Heart right ventricle (tissue), 16 donors: Measurements from ENCODE around the gene ADD3. TPM values are rescaled to one million over a fixed set of nuclear protein-coding genes. Genes with fewer than 3 reads are reported as not detected.
A peak's percentile ranks its signal among the peaks of the same experiment; 100 is the strongest.

ENCODE experiments used
- ATAC-seq, 8 donors: fragments of 200-7000 bp; cut with Tn5 transposase; one replicate each; pipeline ENCODE4 v1.9.1; 2020; ENCODE audit warnings: mild to moderate bottlenecking in 8 of 8, moderate library complexity in 8 of 8, moderate number of reproducible peaks in 1 of 8
- DNase-seq, 2 donors: peaks; one replicate each; pipeline ENCODE4 v3.0.0-alpha.2; 2020
- H3K27ac ChIP-seq, 10 donors: fragments of 200-600 bp; sonication (generic) in 2 of 10; one replicate each; pipeline versions ENCODE4 v1.5.0 to v1.8.0; 2020 to 2022; ENCODE audit warnings: mild to moderate bottlenecking in 3 of 10
- H3K27me3 ChIP-seq, 7 donors: fragments of 200-600 bp; one replicate each; pipeline ENCODE4 v1.8.0; 2021 to 2022; ENCODE audit warnings: mild to moderate bottlenecking in 2 of 7
- H3K36me3 ChIP-seq, 9 donors: fragments of 200-600 bp; sonication (generic) in 1 of 9; one replicate each; pipeline versions ENCODE4 v1.5.0 to v1.8.0; 2020 to 2022; ENCODE audit warnings: mild to moderate bottlenecking in 2 of 9
- H3K4me1 ChIP-seq, 9 donors: fragments of 200-600 bp; sonication (generic) in 1 of 9; one replicate each; pipeline versions ENCODE4 v1.5.0 to v1.8.0; 2020 to 2022; ENCODE audit warnings: mild to moderate bottlenecking in 4 of 9
- H3K4me3 ChIP-seq, 10 donors: fragments of 200-600 bp; sonication (generic) in 2 of 10; one replicate each; pipeline versions ENCODE4 v1.5.0 to v1.8.0; 2020 to 2022; ENCODE audit warnings: mild to moderate bottlenecking in 7 of 10, moderate library complexity in 2 of 10
- H3K9me3 ChIP-seq, 11 donors: fragments of 200-600 bp in 10 of 11; sonication (generic) in 2 of 11; one replicate each; pipeline versions ENCODE4 v1.5.0 to v1.8.0; 2013 to 2022; ENCODE audit warnings: mild to moderate bottlenecking in 2 of 11, control low read depth in 1 of 11, moderate library complexity in 1 of 11
- WGBS, 2 donors: extraction: QIAGEN DNeasy Blood & Tissue Kit; methylation state at CpG; one replicate each; pipeline ENCODE4 v1.1.7; 2013; ENCODE audit warnings: inconsistent platforms in 1 of 2; 5-methylcytosine and 5-hydroxymethylcytosine counted together
- intact Hi-C, 10 donors: fragments of 100-400 bp; cut with DNase I; formaldehyde crosslinking; loops; one replicate each; pipeline versions ENCODE4 v1.11.1 to v1.14.2; 2022
- polyA plus RNA-seq, 2 donors: library from polyadenylated mRNA; stranded (reverse); fragments of 200-250 nt; gene quantifications; one replicate each; pipeline ENCODE4 v1.2.3, GENCODE V29; 2013
- total RNA-seq, 10 donors: library from RNA; stranded (reverse); fragmentation: NEBNext Ultra II Directional in 3 of 10; extraction: Animal tissue kit (Norgen Biotek cat#: 25700) in 3 of 10; gene quantifications; one replicate each; pipeline versions ENCODE4 v1.2.1 to v1.2.4, GENCODE V29; 2021 to 2023
- TF ChIP-seq, protein P1 (sequence below), 9 donors: fragments of 200-600 bp; sonication (generic) in 2 of 9; IDR thresholded peaks; one replicate each; pipeline versions ENCODE4 v1.5.0 to v1.8.0; 2021 to 2022; ENCODE audit warnings: antibody characterized with exemption in 9 of 9, mild to moderate bottlenecking in 5 of 9, moderate library complexity in 1 of 9
- donor health status: Arrhythmogenic right ventricular cardiomyopathy.
- donor health status: ischemic (EF 13 %, LVEDD 7.1; RV severe dilation, severe dysfunction).
- donor health status: healthy with polysubstance abuse.
- donor health status: DM: no; HTN: yes; CAD: no.
- donor health status: DM: no; HTN: no; CAD: no.
- donor health status: ischemic (EF 25% LVEDD 6.9; RV normal size, moderate dysfunction).
- donor health status: ischemic (EF 25% LVEDD 5.7; RV mildly dilated, moderate dysfunction).
- donor health status: healthy.
- donor health status: DM: yes; HTN: yes; CAD: no.
- donor health status: Ischemic cardiomyopathy.
- donor health status: ischemic (EF 35%, LVEDD 5.7; RV mildly dilated, moderate dysfunction).
- donor health status: nonischemic (EF 11% LVEDD 7.7; RV severe dilation, severe dysfunction).
- donor health status: DM: yes; HTN: yes; CAD: no.
- donor health status: PGD.
- donor health status: ischemic (EF 29% LVEDD 5.4; RV normal size, mild dysfunction).
- donor health status: nonischemic (EF 23%, LVEDD 6.1; RV moderate dilation, normal function).

The ADD3 gene
- total and polyA plus RNA-seq, 12 donors = 28.0 to 106 (median 87.8) TPM

- intact Hi-C loops = no loop called here
- peaks cover 0 to 62% (median 43%) of the 10 kb centered on the region in 9 donors for H3K4me1 ChIP-seq
- H3K27me3 ChIP-seq = no peaks in the 10 kb centered on the region
- no peak overlapping the region for H3K4me3 ChIP-seq
- 83 to 86% methylated on average over 4 of the region's 4 CpGs for WGBS, 2 donors
- peak overlapping the region in 5 of 10 donors; percentile 2 to 59 (median 20) for H3K27ac ChIP-seq
- no peaks in the 10 kb centered on the region for H3K36me3 ChIP-seq
- DNase-seq (no peak), ATAC-seq (no peak)
- H3K9me3 ChIP-seq = no peaks in the 10 kb centered on the region
- TF ChIP-seq, protein P1, sequence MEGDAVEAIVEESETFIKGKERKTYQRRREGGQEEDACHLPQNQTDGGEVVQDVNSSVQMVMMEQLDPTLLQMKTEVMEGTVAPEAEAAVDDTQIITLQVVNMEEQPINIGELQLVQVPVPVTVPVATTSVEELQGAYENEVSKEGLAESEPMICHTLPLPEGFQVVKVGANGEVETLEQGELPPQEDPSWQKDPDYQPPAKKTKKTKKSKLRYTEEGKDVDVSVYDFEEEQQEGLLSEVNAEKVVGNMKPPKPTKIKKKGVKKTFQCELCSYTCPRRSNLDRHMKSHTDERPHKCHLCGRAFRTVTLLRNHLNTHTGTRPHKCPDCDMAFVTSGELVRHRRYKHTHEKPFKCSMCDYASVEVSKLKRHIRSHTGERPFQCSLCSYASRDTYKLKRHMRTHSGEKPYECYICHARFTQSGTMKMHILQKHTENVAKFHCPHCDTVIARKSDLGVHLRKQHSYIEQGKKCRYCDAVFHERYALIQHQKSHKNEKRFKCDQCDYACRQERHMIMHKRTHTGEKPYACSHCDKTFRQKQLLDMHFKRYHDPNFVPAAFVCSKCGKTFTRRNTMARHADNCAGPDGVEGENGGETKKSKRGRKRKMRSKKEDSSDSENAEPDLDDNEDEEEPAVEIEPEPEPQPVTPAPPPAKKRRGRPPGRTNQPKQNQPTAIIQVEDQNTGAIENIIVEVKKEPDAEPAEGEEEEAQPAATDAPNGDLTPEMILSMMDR (IDR thresholded peaks at IDR 0.05) = no peak
Observed at GRCh38 chr10:110087682-110088081, 79.9 kb downstream of the ADD3 start.

- DNase-seq = no peak
- no peak for ATAC-seq
- H3K4me1 ChIP-seq = peaks cover 0 to 54% (median 35%) of the 10 kb centered on the region in 9 donors
- intact Hi-C loops = no loop called here
- TF ChIP-seq, protein P1 (IDR thresholded peaks at IDR 0.05) = no peak
- H3K4me3 ChIP-seq = no peak overlapping the region
- H3K9me3 ChIP-seq = no peaks in the 10 kb centered on the region
- WGBS, 2 donors = 60 to 63% methylated on average over 4 of the region's 4 CpGs
- H3K36me3 ChIP-seq = no peaks in the 10 kb centered on the region
- H3K27ac ChIP-seq = peak overlapping the region in 2 of 10 donors; percentile 20 to 24
- no peaks in the 10 kb centered on the region for H3K27me3 ChIP-seq
Observed at GRCh38 chr10:110088367-110089104, 80.8 kb downstream of the ADD3 start.

GRCh38 chr10:110091830-110092229 lies 84.0 kb downstream of the ADD3 start:
- 96 to 99% methylated on average over 2 of the region's 2 CpGs for WGBS, 2 donors
- TF ChIP-seq, protein P1 (IDR thresholded peaks at IDR 0.05) = no peak
- no peak overlapping the region for H3K4me3 ChIP-seq
- no peaks in the 10 kb centered on the region for H3K27me3 ChIP-seq
- H3K9me3 ChIP-seq = no peaks in the 10 kb centered on the region
- H3K36me3 ChIP-seq = no peaks in the 10 kb centered on the region
- peaks cover 0 to 57% (median 33%) of the 10 kb centered on the region in 9 donors for H3K4me1 ChIP-seq
- DNase-seq (no peak), ATAC-seq (no peak)
- no peak overlapping the region for H3K27ac ChIP-seq
- intact Hi-C loops = loop anchor here in 1 of 10 donors (10.0 kb wide), 1 partner anchor 197 kb away; no protein-coding TSS in a partner anchor

DNA sequence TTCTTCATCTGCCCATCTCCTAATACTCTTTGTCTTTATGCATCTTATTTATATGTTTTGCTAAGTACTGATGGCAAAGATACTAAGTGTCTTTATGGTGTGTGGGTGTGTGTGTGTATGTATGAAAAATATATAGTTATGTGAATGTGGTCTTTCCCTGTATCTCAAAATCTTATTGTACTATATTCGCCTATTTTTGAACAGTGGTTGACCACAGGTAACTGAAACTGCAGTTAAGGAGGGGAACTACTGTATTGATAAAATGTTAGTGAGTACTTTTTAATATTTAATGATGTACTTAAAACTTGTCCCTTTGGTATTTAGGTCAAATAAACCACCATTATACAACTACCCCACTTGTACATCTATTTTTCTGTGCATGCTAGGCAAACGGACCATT lies 85.9 kb downstream of the ADD3 start:
- Histone ChIP-seq H3K36me3 (no peaks in the 10 kb centered on the region), H3K27me3 (no peaks in the 10 kb centered on the region), H3K27ac (no peak overlapping the region), H3K9me3 (no peaks in the 10 kb centered on the region), H3K4me1 (peaks cover 0 to 53% (median 26%) of the 10 kb centered on the region in 9 donors), H3K4me3 (no peak overlapping the region)
- TF ChIP-seq, protein P1 (IDR thresholded peaks at IDR 0.05) = no peak
- intact Hi-C loops = loop anchor here in 1 of 10 donors (10.0 kb wide), 1 partner anchor 199 kb away; no protein-coding TSS in a partner anchor
- WGBS, 2 donors = 91 to 92% methylated on average over 2 of the region's 2 CpGs
- no peak for ATAC-seq
- DNase-seq = no peak
